Suprapubic skin (tissue), 4 donors: Measurements from ENCODE around the gene TUBGCP6.

Experiments used
- CTCF ChIP-seq, 2 donors: fragments of 200-600 bp in 1 of 2; fragments of 450-650 bp in 1 of 2; sonication (generic) in 1 of 2; IDR thresholded peaks; one replicate each; pipeline ENCODE4 v1.5.1; 2016 to 2019; ENCODE audit warnings: antibody characterized with exemption in 2 of 2, mild to moderate bottlenecking in 1 of 2, moderate library complexity in 1 of 2
- EP300 ChIP-seq: sonication (generic); formaldehyde crosslinking; IDR thresholded peaks from one replicate; pipeline ENCODE4 v1.6.1; 2017; ENCODE audit warnings: antibody characterized with exemption
- POLR2A ChIP-seq, 2 donors: fragments of 450-650 bp; IDR thresholded peaks; one replicate each; pipeline ENCODE4 v1.6.1; 2017; ENCODE audit warnings: antibody characterized with exemption in 2 of 2, mild to moderate bottlenecking in 2 of 2, moderate library complexity in 2 of 2
- POLR2AphosphoS5 ChIP-seq, 3 donors: sonication (generic); formaldehyde crosslinking; IDR thresholded peaks; one replicate each; pipeline ENCODE4 v1.6.1; 2017; ENCODE audit warnings: antibody characterized with exemption in 3 of 3

GRCh38 chr22:50200461-50201190, 44.2 kb downstream of the TUBGCP6 start, which contains the start of gene SELENOO:
- TF ChIP-seq CTCF (IDR thresholded peaks at IDR 0.05) = no peak
- TF ChIP-seq POLR2AphosphoS5 (IDR thresholded peaks at IDR 0.05) = peak in 1 of 3 donors; percentile 26
- TF ChIP-seq POLR2A (IDR thresholded peaks at IDR 0.05) = peak; percentile 15 to 69
- no peak for TF ChIP-seq EP300
